Measurements from ENCODE around the gene ABCC12. TPM values are rescaled to one million over a fixed set of nuclear protein-coding genes. Genes with fewer than 3 reads are reported as not detected.
"Not testable (repeated sequence)": the region's sequence is repeated elsewhere in the genome, so short reads cannot be mapped to it uniquely, and the experiment has no call there.

ABCC12 gene
- total RNA-seq, 1 donor from 2014 or later = not detected

GRCh38 chr16:48182979-48183537, 27.3 kb upstream of the ABCC12 start:
- Histone ChIP-seq H3K27ac (replicated peaks) (no peak overlapping the region), H3K27me3 (ENCODE audit: low read depth) (no peaks in the 10 kb centered on the region), H3K4me1 (no peaks in the 10 kb centered on the region), H3K4me3 (no peak overlapping the region), H3K36me3 (no peaks in the 10 kb centered on the region), H3K9me3 (replicated peaks) (peaks cover 4% of the 10 kb centered on the region)
- intact Hi-C loops (cut with micrococcal nuclease) = no loop called here
- TF ChIP-seq CTCF (IDR thresholded peaks at IDR 0.05; ENCODE audit: borderline replicate concordance) = no peak
- no peak for DNase-seq

GRCh38 chr16:48181746-48182520, 26.1 kb upstream of the ABCC12 start:
- intact Hi-C loops (cut with micrococcal nuclease); DNase-seq: not testable (repeated sequence)

GRCh38 chr16:48180868-48181480, 25.2 kb upstream of the ABCC12 start:
- no peak for TF ChIP-seq CTCF (IDR thresholded peaks at IDR 0.05; ENCODE audit: borderline replicate concordance)
- no peak for DNase-seq
- H3K4me1 ChIP-seq = no peaks in the 10 kb centered on the region
- intact Hi-C loops (cut with micrococcal nuclease) = no loop called here
- no peak overlapping the region for H3K27ac ChIP-seq (replicated peaks)
- no peak overlapping the region for H3K4me3 ChIP-seq
- peaks cover 7% of the 10 kb centered on the region for H3K27me3 ChIP-seq (ENCODE audit: low read depth)
- H3K9me3 ChIP-seq (replicated peaks) = peaks cover 4% of the 10 kb centered on the region
- H3K36me3 ChIP-seq = no peaks in the 10 kb centered on the region

More at GRCh38 chr16:48181746-48182520, 26.1 kb upstream of the ABCC12 start:
- not testable (repeated sequence) for H3K4me3 ChIP-seq; H3K27ac ChIP-seq (replicated peaks); H3K4me1 ChIP-seq; H3K27me3 ChIP-seq (ENCODE audit: low read depth); H3K36me3 ChIP-seq; H3K9me3 ChIP-seq (replicated peaks)

GRCh38 chr16:48176635-48177408, 21.0 kb upstream of the ABCC12 start:
- Histone ChIP-seq H3K4me3 (no peak overlapping the region), H3K4me1 (no peaks in the 10 kb centered on the region), H3K36me3 (no peaks in the 10 kb centered on the region), H3K9me3 (replicated peaks) (peaks cover 4% of the 10 kb centered on the region), H3K27me3 (ENCODE audit: low read depth) (peaks cover 14% of the 10 kb centered on the region), H3K27ac (replicated peaks) (no peak overlapping the region)
- DNase-seq = no peak
- intact Hi-C loops (cut with micrococcal nuclease) = no loop called here
- TF ChIP-seq CTCF (IDR thresholded peaks at IDR 0.05; ENCODE audit: borderline replicate concordance) = no peak

GRCh38 chr16:48173889-48174288, 18.1 kb upstream of the ABCC12 start:
- Histone ChIP-seq H3K27ac (replicated peaks) (no peak overlapping the region), H3K4me1 (no peaks in the 10 kb centered on the region), H3K4me3 (no peak overlapping the region), H3K27me3 (ENCODE audit: low read depth) (peaks cover 14% of the 10 kb centered on the region), H3K9me3 (replicated peaks) (no peaks in the 10 kb centered on the region), H3K36me3 (no peaks in the 10 kb centered on the region)
- no peak for DNase-seq
- intact Hi-C loops (cut with micrococcal nuclease) = no loop called here
- TF ChIP-seq CTCF (IDR thresholded peaks at IDR 0.05; ENCODE audit: borderline replicate concordance) = no peak

All from left ventricle myocardium inferior (tissue), 1 donor.